EH (cell line): Measurements from ENCODE around the gene SLC34A1.
A peak's percentile ranks its signal among the peaks of the same experiment; 100 is the strongest.

Experiments
- DNase-seq: peaks from one replicate; pipeline ENCODE4 v3.0.0-alpha.2; 2015; ENCODE audit warnings: low read depth

The SLC34A1 gene

DNA sequence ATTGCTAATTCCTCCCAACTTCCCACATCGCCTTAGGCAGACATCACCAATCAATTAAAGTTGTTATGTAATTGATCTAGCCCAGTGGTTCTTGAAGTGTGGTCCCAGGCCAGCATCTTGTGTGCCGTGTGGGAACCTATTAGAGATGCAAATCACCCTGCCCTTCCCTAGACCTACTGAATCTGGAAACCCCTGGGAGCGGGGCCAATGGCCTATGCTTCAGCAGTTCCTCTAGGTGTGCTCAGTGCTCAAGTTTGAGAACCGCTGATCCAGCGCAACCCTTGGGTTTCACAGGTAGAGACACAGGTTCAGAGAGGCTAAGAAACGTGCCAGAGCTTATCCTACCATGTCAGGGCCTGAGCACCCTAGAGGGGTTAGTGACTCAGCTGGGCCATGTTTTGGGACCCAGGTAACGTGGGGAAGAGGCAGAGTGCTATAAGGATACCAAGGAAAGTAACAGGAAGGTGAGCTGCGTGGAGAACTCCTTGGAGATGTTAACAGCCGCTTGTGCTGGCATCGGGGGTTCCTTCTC lies 4.4 kb downstream of the SLC34A1 start:
- DNase-seq, result no peak

- peak; percentile 98 for DNase-seq
These were observed 5.3 kb downstream of the SLC34A1 start for GRCh38 chr5:177389241-177390169.

DNA sequence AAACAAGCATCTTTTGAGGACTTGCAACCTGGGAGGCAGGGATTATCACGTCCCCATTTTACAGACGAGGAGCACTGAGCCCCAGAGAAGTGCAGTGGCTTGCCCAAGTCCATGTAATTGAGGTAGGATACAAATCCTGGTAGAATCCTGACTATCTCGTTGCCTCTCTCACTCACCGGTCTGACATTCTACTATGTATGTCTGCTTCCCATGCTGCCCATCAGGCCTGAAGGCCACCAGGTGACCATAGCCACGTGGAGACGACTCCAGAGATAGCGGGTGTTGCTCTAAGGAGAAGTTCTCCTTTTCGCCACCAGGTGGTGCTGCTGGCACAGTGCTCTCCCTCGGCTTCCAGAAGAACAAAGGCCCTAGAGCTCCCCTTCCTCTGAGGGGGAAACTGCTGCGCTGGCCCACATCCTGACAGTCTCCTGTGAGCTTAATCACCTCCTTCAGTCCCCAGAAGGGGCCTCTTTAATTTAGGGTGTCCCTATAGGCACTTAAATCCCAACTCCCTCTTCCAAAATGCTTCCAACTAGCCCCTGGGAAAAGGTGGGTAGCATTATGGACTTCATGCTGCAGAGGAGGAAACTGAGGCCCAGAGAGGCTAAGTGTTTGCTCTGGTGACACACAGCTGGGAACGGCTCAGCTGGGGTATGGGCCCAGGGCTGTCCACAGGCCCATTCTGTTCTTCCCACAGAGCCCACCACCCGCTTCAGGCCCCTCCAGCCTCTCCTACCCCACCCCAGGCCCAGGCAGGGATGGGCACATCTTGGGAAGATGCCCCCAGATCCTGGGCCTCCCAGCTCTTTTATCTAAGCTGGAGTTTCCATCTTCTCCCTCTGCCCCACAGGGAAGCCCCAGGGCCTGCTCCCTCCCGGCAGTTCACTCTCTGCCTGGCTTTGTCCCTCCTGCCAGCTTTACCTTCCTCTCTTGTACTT lies 6.4 kb downstream of the SLC34A1 start:
- peak; percentile 86 for DNase-seq

DNA sequence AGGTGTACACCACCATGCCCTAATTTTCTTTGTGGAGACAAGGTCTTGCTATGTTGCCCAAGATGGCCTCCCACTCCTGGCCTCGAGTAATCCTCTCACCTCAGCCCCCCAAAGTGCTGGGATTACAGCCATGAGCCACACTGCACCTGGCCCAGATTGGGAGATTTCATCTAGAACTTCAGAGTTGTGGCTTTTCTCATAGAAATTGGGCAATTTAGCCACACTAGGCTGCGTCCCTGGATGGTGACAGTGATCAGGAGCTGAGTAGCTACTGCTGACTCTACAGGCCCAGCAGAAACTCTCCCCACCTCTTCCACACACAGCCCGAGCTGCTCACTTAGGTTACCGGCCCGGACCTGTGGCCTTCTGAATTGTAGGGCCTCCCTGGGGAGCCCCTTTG lies 8.5 kb downstream of the SLC34A1 start:
- DNase-seq, result no peak

- no peak for DNase-seq
These were observed 9.1 kb downstream of the SLC34A1 start for GRCh38 chr5:177393206-177393765.

GRCh38 chr5:177393990-177394389 lies 9.8 kb downstream of the SLC34A1 start:
- no peak for DNase-seq

DNA sequence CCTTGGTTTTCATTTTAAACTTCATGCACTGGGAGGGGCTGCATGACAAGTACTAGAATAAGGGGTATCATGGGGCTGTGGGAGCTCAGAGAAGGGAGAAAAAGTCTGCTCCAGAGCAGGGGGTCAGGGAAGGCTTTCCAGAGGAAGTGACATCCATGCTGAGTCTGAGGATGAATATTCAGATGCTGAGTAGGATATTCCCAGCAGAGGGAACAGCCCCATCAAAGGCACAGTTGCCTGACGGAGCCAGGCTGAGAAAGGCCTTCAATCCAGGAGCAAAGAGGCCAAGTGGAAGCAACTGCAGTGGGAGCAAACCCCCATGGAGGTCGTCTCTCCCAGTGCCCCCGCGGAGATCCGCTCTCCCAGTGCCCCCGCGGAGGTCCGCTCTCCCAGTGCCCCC lies 11.8 kb downstream of the SLC34A1 start:
- no peak for DNase-seq

DNA sequence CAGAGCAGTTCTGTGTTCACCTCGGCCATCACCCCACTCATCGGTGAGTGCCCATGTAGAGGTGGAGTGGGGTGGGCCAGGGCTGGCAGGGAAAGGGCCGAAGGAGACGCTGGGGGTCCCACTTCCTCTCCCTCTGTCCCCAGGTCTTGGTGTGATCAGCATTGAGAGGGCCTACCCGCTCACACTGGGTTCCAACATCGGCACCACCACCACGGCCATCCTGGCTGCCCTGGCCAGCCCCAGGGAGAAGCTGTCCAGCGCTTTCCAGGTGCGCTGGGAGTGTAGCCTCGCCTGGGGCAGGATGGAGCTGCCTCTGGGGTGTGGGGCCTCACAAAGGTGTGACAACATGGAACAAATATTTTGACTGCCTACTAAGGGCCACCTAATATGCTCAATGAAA lies 12.6 kb downstream of the SLC34A1 start:
- no peak for DNase-seq

- DNase-seq, result no peak
These were observed 13.7 kb downstream of the SLC34A1 start for GRCh38 chr5:177397875-177398390.

- DNase-seq, result no peak
These were observed 16.0 kb downstream of the SLC34A1 start, which contains the start of gene PFN3 for GRCh38 chr5:177399997-177400868. Gene PFN3, minus strand, starts transcription at chr5:177400661. Its CDS starts 85 bp downstream, at chr5:177400576.

DNA sequence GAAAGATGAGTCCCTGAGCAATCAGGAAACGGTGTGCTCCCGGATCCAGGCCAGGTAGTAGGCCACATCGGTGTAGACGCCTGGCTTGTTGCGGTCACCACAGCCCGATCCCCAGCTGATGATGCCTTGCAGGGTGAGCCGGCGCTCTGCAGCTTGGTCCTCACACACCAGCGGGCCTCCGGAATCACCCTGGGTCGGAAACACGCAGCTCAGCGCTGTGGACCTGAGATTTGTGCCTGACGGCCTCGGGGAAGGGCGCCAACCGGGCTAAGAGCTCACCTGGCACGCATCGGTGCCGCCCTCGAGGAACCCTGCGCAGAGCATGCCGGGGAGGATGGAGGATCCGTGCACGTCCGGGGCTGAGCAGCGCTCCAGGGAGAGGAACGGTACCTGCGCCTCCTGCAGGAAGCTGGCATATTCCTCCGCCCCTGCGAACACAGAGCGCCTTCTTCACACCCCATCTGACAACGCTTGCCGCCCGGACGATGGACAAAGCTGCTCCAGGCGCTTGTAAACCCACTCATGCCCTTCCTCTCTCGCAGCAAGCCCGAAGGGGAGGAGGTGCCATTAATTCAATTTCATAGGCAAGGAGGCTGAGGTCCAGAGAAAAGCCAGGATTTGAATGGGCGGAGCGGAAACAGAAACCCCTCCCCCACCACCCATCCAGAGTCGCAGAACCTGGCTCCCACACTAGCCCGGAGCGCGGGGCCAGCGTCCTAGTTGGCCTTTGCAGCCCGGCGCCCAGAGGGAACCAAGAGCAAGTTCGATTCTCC lies 18.2 kb downstream of the SLC34A1 start:
- peak; percentile 70 for DNase-seq

DNA sequence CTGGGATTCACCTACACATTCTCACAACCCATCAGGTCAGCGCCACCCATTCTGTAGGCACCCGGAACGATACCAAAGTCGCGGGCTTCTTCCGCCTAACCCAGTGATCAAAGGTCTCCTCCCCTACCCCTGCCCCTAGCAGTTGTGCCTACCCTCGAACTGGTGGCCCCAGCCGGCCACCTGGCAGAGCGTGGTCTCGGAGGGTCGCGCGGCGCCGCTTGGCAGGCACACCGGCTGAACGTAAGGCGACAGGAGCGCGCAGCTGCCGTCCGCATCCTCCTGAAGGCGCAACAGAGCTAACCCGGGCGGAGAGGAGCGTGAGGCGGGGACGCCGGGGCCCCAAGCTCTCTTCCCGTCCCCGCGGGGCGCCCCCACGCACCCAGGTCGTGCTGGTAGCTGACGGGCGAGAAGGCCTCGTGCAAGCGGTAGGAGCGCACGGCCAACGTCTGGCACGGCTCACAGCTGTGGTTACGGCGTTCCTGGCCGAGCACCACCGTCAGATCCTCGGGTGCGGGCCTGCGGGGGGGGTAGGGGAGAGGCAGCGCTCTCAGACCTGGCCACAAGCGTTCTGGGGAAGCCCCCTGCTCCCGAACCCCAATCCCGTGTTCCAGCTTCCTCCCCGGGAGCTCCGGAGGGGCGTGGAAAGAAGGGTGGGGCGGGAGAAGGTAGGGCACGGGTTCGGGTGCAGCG lies 19.0 kb downstream of the SLC34A1 start:
- peak; percentile 37 for DNase-seq

DNA sequence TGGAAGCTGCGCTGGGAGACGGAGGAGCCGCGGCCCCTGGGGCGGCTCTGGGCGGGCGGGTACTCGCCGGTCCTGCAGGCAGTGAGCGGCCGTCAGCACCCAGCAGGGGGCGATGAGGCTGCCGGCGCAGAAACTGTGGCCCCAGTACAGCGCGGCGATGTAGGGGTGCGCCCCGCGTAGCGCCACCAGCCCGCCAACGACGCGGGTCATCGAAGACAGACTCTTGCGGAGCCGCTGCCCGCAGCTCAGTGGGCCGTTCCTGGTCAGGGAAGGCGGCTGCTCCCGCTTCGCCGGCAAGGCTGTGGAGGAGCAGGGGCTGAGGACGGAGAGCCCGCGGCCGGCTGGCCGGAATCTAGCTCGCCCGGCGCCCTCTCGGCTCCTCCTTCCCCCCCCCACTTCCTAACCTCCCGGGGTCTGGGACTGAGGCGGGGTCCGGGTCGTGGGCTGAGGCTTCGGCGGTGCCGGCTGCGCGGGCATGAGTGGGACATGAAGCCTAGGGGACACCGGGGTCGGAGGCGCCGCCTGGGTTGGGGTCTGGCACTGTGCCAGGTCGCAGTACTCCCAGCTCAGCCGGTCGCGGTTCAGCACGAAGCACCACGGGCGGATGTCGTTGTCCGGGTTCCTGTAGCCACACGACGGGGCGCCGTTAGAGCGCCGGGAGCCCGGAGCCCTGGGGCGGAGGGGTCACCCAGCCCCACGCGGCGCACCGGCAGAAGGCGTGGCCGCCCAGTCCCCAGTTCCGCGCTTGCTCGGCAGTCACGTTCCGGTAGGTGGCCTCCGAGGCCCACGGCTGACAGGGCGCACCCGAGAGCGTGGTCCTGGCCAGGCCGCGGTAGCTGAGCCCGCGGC lies 19.8 kb downstream of the SLC34A1 start:
- DNase-seq, result peak; percentile 84

DNA sequence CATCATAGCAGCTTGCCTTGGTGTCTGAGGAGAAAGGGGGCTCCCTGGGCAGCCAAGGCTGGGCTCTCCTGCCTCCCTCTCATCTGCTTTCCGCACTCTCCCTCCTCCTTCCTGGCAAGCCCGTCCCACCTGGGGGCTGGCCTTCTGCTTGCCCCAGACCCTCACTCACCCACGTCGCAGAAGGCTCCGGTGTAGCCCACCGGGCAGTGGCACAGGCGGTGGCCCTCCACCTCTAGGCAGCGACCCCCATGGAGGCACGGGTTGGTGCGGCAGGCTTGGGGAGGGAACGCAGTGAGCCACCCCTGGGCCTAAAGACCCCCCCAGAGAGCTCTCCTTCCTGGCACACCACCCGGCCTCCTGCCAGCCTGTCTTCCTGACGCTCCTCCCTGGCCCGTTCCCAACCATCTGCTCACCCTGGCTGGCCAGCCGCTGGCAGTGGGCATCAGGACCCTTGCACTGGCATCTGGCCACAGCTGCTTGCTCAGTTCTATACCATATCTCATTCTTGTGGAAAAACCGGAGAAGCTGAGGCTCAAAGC lies 20.5 kb downstream of the SLC34A1 start:
- DNase-seq, result no peak

GRCh38 chr5:177405312-177405711 lies 21.1 kb downstream of the SLC34A1 start:
- no peak for DNase-seq

DNA sequence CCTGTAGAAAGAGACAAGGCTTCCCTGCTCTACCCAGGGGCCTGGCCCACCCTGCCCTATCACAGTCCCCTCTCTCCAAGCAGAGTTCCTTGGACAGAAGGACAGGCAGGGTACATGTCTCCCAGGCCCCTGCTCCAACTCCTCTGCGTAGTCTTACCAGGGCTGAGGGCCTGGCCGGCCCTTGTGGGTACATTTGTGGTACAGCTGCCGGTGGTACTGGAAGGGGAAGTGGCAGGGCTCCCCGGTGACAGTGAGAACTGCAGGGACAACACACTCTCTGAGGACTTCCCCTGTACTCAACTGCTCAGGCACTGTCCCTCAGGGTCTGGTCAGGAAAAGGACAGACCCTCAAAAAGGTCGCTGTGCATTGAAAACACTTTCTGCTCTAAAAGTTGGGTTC lies 21.6 kb downstream of the SLC34A1 start:
- no peak for DNase-seq

DNA sequence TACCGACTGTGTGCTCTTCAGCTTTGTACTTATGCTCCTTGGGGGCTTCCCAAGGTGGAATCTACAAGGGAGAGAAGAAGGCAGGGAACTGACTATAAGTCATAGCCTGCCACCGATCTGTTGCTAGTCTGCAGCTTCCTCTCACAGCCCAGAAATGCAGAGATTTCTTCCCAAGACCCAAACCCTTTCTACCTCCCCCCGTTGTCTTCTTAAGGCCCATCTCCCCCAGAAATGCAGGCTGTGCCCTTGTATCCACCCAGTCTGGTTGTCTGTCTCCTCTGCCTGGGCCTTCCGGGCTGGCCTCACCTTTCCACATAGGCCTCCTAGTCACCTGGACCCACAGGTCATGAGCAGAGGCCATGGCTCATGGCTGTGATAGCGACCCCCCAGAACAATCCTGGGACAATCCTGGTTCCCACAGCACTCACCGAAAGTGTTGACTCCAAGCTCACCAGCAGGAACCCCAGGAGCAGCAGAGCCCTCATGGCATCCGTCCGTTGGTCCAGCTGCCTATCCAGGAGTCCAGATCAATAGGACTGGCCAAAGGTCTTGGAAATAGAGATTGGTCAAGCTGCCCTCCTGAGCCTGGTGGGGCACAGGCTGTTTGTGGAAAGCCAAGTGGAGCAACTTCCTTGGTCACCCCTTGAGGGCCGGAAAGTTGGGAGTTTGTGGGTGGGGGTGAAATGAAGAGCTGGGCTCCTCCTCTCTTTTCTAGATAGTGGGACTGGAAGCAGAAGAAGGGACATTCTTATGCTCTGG lies 25.0 kb downstream of the SLC34A1 start, which contains the start of gene F12:
Gene F12, minus strand, starts transcription at position 522 of the 759 bp plus-strand sequence. Its CDS starts 37 bp downstream, at position 485.
- no peak for DNase-seq
